Activated naive CD8-positive, alpha-beta T cell treated with anti-CD3 and anti-CD28 coated beads, Interleukin-2, amount 10 ng/mL, durations not matched to agents 7 days and 5 days (primary cell): ENCODE measurements around the gene CCNF. TPM values are rescaled to one million over a fixed set of nuclear protein-coding genes. Genes with fewer than 3 reads are reported as not detected.

Experiments
- ATAC-seq: fragments of 150-1000 bp; cut with Tn5 transposase; one replicate; pipeline ENCODE4 v1.10.0; 2021; ENCODE audit warnings: low read depth, moderate library complexity
- POLR2A ChIA-PET: fragments of 350-600 bp; sonication (Branson Sonifier 250); formaldehyde crosslinking; loops from one replicate; lab custom pipeline; 2021; ENCODE audit warnings: antibody characterized with exemption; lab: Charles Lee
- DNase-seq: peaks from one replicate; pipeline ENCODE4 v3.0.0; 2021
- H3K27ac Mint-ChIP-seq: one replicate; pipeline ENCODE4 v1.8.0; 2022; ENCODE audit warnings: mild to moderate bottlenecking, mixed read lengths
- H3K27me3 Mint-ChIP-seq: one replicate; pipeline ENCODE4 v1.8.0; 2022; ENCODE audit warnings: mild to moderate bottlenecking, moderate library complexity, mixed read lengths
- H3K36me3 Mint-ChIP-seq: one replicate; pipeline ENCODE4 v1.8.0; 2021; ENCODE audit warnings: mild to moderate bottlenecking, mixed read lengths
- H3K4me1 Mint-ChIP-seq: one replicate; pipeline ENCODE4 v1.8.0; 2021; ENCODE audit warnings: mixed read lengths
- H3K4me3 Mint-ChIP-seq: one replicate; pipeline ENCODE4 v1.8.0; 2022; ENCODE audit warnings: mild to moderate bottlenecking, moderate library complexity, mixed read lengths
- H3K9me3 Mint-ChIP-seq: one replicate; pipeline ENCODE4 v1.8.0; 2021; ENCODE audit warnings: mixed read lengths
- total RNA-seq, 2 experiments: library from RNA; stranded (reverse); gene quantifications; one replicate each; pipeline ENCODE4 v1.2.3, GENCODE V29; 2021

CCNF gene
- total RNA-seq, 2 experiments from 2014 or later, result 67.7 to 70.5 TPM

DNA sequence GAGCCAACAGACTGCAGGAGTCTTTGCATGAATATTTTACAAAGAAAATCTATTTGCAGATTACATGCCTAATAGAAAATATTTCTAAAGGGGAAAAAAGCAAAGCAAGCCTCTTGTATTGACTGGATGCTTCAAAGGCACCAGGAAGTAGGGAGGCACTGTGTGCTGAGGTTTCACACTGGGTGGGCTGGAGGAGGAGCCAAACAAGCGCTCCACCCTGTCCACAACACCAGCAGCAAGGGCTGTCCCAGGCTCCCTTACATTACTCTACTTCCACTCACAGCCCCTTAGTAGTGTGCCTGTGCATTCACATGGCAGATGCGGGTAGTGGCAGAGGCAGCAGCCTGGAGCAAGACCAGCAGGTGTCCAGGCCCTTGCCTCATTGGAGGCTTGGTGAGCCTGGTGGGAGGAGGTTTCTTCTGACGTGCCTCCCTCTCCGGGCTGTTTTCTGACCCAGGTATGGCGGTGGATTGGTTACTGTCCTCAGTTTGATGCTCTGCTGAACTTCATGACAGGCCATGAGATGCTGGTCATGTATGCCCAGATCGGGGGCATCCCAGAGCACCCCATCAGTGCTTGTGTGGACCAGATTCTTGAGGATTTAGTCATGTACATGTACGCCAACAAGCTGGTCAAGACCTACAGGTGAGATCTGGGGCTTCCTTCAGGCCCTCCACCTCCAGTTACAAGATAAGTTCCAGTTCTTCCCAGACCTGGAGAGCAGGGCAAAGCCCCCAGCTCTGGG, 7.0 kb upstream of the CCNF start:
- Mint-ChIP-seq H3K36me3 (no peaks in the 10 kb centered on the region), H3K4me3 (no peak overlapping the region), H3K9me3 (no peaks in the 10 kb centered on the region), H3K27me3 (peaks cover 1% of the 10 kb centered on the region), H3K4me1 (peaks cover 13% of the 10 kb centered on the region), H3K27ac (no peak overlapping the region)
- peak; percentile 76 for ATAC-seq
- no peak for DNase-seq
- POLR2A ChIA-PET, result interaction anchor here (0.5 kb wide), 1 partner anchor 548 kb away, joined by 3 read pairs; no protein-coding TSS in a partner anchor

DNA sequence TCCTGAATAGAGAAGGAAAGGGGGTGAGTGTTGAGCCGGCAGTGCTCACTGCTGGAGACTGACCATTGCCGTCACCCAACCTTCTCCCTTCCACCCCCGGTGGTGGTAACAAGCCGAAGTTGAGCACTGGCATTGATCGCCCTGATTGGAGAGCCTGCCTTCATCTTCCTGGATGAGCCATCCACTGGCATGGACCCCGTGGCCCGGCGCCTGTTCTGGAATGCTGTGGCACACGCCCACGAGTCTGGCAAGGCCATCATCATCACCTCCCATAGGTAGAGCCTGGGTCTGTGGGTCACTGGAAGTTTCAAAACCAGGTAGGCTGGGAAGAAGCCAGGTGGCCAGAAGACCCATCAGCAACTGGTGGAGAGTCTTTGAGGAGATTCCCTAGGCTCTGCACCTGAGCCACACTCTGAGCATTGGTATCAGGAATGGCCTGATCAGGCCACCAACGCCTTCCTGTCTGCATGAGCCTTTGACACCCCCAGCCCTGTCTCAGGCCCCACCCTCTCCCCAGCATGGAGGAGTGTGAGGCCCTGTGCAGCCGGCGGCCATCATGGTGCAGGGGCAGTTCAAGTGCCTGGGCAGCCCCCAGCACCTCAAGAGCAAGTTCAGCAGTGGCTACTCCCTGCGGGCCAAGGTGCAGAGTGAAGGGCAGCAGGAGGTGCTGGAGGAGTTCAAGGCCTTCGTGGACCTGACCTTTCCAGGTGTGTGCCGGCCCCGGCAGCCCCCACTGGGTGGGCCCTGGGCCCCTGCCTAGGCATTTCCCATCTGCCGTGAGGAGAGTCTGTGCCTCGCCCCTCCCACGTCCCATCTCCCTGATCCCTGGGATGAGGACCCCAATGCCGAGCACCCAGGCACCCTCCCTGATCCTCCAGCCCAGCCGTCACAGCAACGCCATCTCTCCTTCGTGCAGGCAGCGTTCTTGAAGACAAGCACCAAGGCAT, 4.9 kb upstream of the CCNF start:
- POLR2A ChIA-PET, result interaction anchor here (0.7 kb wide), 1 partner anchor 28 kb away, joined by 3 read pairs; no protein-coding TSS in a partner anchor
- no peaks in the 10 kb centered on the region for H3K36me3 Mint-ChIP-seq

DNA sequence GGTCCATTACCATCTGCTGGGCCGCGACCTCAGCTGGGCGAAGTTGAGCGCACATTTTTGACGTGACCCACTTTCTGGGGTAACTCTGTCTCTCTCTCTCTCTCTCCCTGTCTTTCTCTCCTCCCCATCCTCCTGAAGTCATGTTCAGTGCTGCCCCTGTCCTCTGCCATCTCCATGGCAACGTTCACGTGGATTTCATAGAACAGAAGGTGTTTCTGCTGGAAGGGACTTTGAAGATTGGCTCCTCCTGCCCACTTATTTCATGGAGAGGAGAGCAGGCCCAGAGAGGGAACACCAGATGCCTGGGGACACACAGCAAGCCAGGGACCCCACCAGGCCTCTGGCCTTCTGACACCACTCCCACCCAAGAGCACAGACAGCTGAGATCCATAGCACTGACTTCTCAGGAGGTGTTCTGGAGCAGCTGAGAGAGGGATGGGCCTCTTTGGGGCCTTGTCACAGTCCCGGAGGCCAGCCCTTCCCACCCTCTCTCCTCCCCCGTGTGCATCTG, 4.2 kb upstream of the CCNF start:
- DNase-seq (peak; percentile 15), ATAC-seq (no peak)
- no peaks in the 10 kb centered on the region for H3K9me3 Mint-ChIP-seq
- POLR2A ChIA-PET, result no interaction called here
- H3K4me3 Mint-ChIP-seq, result no peak overlapping the region
- peaks cover 26% of the 10 kb centered on the region for H3K4me1 Mint-ChIP-seq
- H3K27ac Mint-ChIP-seq, result no peak overlapping the region
- peaks cover 1% of the 10 kb centered on the region for H3K27me3 Mint-ChIP-seq
- H3K36me3 Mint-ChIP-seq, result peaks cover 2% of the 10 kb centered on the region

More for the DNA sequence above, 4.9 kb upstream of the CCNF start:
- ATAC-seq (no peak), DNase-seq (no peak)
- Mint-ChIP-seq H3K9me3 (no peaks in the 10 kb centered on the region), H3K27ac (no peak overlapping the region), H3K27me3 (peaks cover 1% of the 10 kb centered on the region), H3K4me1 (peaks cover 24% of the 10 kb centered on the region), H3K4me3 (no peak overlapping the region)

DNA sequence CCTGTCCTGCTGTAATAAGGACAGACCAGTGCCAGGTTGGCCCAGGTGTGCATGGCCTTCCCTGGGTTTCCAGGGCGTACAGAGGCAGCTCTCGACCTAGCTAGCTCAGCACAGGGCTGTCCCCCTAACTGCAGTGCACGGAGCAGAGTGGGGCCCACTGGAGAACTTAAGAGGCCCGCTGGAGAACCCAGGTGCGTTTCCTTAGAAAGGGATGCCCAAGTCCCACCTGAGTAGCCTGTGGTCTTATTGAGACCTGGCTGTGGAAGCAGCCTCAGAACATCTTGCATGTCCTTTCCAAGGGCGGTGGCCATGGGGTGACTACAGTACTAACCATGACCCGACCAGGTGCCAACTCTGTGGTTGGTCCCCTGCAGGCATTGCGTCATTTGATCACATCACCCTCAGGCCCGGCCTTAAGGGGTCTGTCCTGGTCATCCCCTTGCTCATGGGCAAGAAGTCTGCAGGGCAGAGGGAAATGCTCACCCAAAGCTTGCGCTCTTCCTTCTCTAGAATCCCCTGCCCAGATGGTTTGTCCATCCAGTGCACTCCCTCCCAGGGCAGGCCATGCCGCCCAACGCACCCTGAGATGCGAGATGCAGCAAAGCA, 3.3 kb upstream of the CCNF start:
- Mint-ChIP-seq H3K36me3 (peaks cover 10% of the 10 kb centered on the region), H3K27me3 (peaks cover 1% of the 10 kb centered on the region), H3K4me1 (peaks cover 33% of the 10 kb centered on the region), H3K27ac (no peak overlapping the region), H3K4me3 (no peak overlapping the region), H3K9me3 (no peaks in the 10 kb centered on the region)
- ATAC-seq, result no peak
- POLR2A ChIA-PET, result no interaction called here
- peak; percentile 23 for DNase-seq

DNA sequence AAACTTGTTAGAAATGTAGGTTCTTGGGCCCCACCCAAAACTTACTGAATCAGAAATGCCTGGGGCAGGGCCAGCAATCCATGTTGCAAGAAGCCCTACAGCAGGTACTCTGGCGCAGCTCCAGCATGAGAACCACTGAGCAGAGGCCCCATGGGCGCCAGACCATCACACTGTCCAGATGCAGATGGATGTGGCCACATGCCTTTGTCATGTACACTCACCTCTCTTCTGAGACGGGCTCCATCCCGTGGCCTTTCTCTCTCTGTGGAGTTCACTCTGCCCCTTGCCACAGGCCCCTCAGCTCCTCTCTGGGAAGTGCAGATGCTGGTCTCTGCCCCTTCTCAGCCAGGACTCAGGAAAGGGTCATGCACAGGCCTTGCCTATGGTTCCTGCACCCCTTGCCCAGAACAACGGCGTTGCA, 2.3 kb upstream of the CCNF start:
- Mint-ChIP-seq H3K36me3 (peaks cover 10% of the 10 kb centered on the region), H3K4me1 (peaks cover 33% of the 10 kb centered on the region), H3K4me3 (no peak overlapping the region), H3K9me3 (no peaks in the 10 kb centered on the region), H3K27ac (no peak overlapping the region), H3K27me3 (peaks cover 1% of the 10 kb centered on the region)
- ATAC-seq (no peak), DNase-seq (peak; percentile 27)
- POLR2A ChIA-PET, result no interaction called here

DNA sequence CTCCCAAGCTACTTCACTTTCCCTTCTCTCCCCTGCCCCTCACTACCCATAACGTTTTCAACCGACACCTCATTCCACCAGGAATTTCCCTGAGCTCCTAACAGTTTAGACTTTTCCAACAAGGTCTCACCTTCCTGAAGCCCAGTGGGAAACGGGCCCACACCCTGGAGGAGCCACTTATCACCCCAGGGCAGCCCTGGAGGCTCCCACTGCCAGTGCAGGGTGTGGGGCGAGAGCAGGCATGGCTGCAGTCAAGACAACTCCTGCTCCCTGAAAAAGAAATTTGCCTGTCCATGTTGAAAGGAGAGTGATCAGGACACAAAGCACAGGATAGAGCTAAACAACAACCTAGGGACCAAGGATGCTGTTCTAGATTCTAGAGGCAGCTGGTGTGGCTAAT, 1.7 kb upstream of the CCNF start:
- peak; percentile 21 for DNase-seq
- Mint-ChIP-seq H3K9me3 (no peaks in the 10 kb centered on the region), H3K4me1 (peaks cover 27% of the 10 kb centered on the region), H3K36me3 (peaks cover 13% of the 10 kb centered on the region), H3K27me3 (peaks cover 1% of the 10 kb centered on the region), H3K27ac (peak overlapping the region; percentile 54), H3K4me3 (peak overlapping the region; percentile 91)
- POLR2A ChIA-PET, result interaction anchor here (2.0 to 2.2 kb wide), 2 partner anchors 159 to 273 kb away, joined by 7 to 8 read pairs; partner anchors contain the start of genes RNPS1 and TRAF7
- no peak for ATAC-seq

DNA sequence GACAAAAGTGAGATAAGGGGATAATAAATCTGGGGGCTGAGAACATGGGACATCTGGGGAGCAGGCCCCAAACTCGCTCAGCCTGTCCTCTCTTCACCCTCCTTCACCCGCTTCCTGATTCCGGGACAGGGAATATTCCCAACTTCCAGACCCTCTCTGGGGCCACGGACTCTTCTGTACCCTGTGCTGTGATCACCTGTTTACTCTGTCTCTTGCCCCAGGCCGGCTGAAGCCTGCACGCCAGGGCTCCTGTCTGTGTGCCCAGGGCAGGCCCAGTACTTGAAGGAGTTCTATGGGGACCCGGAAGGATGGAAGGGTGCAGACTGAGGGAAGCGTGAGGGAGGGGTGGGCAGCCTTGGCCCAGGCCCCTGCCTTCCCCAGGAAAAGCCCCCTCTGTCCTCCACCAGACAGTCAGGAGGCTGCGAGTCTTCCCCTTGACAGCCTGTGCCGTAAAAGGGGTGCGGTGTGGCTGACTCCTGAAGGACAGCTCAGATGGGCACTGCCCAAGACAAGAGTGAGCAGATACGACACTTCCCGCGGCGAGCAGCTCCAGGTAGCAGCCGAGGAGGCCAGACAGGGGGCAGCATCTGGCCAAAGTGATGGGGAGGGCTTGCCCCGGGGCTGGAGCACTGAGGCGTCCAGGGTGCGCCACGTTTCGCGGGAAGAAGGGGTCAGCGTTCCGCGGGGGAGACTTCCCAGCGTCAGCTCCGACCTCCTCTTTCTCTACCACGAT, 1.0 kb upstream of the CCNF start:
- POLR2A ChIA-PET, result interaction anchor here (0.7 to 2.2 kb wide), 7 partner anchors 9 to 273 kb away, joined by 3 to 8 read pairs (median 6); partner anchors contain the start of genes ABCA3, PGP, RNPS1 and TRAF7
- H3K9me3 Mint-ChIP-seq, result no peaks in the 10 kb centered on the region
- H3K4me3 Mint-ChIP-seq, result peak overlapping the region; percentile 91
- peaks cover 26% of the 10 kb centered on the region for H3K4me1 Mint-ChIP-seq
- ATAC-seq, result no peak
- peaks cover 17% of the 10 kb centered on the region for H3K36me3 Mint-ChIP-seq
- DNase-seq, result no peak
- H3K27me3 Mint-ChIP-seq, result peaks cover 1% of the 10 kb centered on the region
- H3K27ac Mint-ChIP-seq, result peak overlapping the region; percentile 92

DNA sequence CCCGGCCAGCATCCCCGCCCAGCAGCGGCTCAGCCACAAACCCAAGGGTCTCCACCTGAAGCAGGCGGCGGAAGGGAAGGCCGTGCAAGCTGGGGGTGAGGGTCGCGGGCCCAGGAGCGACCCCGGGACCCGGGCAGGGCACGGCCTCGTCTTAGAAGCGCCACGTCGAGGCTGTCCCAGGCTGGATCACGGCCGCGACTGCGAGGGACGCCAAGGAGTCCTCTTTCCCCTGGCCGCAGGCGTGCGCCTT, 538 bp upstream of the CCNF start:
- POLR2A ChIA-PET, result interaction anchor here (0.7 to 2.2 kb wide), 7 partner anchors 8 to 274 kb away, joined by 3 to 8 read pairs (median 6); partner anchors contain the start of genes ABCA3, PGP, RNPS1 and TRAF7
- peak; percentile 50 for ATAC-seq

DNA sequence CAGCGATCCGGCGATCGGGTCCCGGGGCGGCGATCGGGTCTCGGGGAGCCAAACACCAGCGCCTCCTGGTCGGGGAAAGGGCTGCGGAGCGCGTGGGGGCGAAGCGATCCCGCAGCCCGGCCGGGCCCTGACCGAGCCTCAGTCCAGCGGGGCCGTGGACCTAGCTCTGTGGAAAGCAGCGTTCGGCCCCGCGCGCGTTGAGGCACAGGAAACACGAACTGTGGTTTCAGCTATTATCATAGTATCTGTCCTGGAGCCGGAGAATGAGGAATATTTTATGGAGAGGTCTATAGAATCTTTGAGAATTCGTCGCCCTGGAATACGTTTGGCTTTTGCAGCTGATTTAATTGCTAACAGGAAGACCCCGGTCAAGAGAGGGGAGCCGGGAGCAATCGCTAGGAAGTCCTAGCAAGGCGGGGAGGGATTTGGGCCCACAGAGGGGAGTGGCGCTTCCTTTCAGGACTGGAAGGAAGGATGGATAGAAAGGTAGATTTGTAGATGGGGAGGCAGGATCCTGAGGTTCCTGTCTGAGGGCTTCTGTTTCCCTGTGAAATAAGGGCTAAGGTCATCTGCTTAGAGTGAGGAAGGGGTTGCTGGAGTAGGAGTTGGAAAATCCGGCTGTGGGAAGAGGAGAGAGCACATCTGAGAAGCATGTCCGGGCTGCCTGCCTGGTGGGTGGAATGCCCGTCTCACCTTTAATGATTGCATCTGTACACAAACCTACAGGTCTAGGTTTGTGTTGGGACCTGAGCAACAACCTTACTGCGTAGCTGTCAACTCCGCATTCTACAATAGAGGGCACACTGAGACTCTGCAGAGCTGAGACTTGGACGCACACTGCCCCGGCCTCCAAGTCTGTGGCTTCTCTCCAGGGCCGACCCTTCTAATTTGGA, 770 bp downstream of the CCNF start:
- Mint-ChIP-seq H3K9me3 (no peaks in the 10 kb centered on the region), H3K4me1 (peaks cover 29% of the 10 kb centered on the region), H3K27ac (peak overlapping the region; percentile 63), H3K36me3 (peaks cover 25% of the 10 kb centered on the region), H3K27me3 (no peaks in the 10 kb centered on the region), H3K4me3 (peak overlapping the region; percentile 92)
- no peak for DNase-seq
- no peak for ATAC-seq
- POLR2A ChIA-PET, result interaction anchor here (0.6 to 3.0 kb wide), 12 partner anchors 10 to 178 kb away, joined by 3 to 21 read pairs (median 4); partner anchors contain the start of genes AMDHD2, ECI1, PDPK1 and TBC1D24

More for the DNA sequence above, 538 bp upstream of the CCNF start:
- Mint-ChIP-seq H3K9me3 (no peaks in the 10 kb centered on the region), H3K36me3 (peaks cover 20% of the 10 kb centered on the region), H3K27ac (peak overlapping the region; percentile 92), H3K4me3 (peak overlapping the region; percentile 91), H3K4me1 (peaks cover 29% of the 10 kb centered on the region), H3K27me3 (peaks cover 1% of the 10 kb centered on the region)
- no peak for DNase-seq

DNA sequence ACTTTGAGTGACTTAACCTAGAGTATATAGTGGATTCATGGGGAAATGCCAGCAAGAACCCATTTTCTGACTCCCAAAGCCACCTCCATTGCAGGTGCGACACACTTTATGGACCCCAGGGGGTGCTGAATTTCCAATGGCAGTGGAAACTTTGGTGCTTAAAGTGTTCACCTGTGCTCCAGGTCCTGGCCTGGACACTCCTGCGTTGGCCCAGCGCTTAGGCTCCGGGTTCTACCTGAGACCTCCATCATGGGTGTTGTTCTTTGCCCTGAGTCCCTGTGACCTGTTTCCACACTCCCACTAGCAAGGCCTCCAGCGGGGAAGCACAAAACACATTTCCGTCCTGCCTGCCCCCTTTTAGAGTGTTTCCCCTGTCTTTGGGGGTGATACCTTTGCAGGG, 3.0 kb downstream of the CCNF start:
- H3K27ac Mint-ChIP-seq, result no peak overlapping the region
- DNase-seq, result no peak
- H3K36me3 Mint-ChIP-seq, result peaks cover 39% of the 10 kb centered on the region
- POLR2A ChIA-PET, result no interaction called here
- H3K4me3 Mint-ChIP-seq, result no peak overlapping the region
- no peaks in the 10 kb centered on the region for H3K9me3 Mint-ChIP-seq
- no peaks in the 10 kb centered on the region for H3K27me3 Mint-ChIP-seq
- peaks cover 29% of the 10 kb centered on the region for H3K4me1 Mint-ChIP-seq
- no peak for ATAC-seq

DNA sequence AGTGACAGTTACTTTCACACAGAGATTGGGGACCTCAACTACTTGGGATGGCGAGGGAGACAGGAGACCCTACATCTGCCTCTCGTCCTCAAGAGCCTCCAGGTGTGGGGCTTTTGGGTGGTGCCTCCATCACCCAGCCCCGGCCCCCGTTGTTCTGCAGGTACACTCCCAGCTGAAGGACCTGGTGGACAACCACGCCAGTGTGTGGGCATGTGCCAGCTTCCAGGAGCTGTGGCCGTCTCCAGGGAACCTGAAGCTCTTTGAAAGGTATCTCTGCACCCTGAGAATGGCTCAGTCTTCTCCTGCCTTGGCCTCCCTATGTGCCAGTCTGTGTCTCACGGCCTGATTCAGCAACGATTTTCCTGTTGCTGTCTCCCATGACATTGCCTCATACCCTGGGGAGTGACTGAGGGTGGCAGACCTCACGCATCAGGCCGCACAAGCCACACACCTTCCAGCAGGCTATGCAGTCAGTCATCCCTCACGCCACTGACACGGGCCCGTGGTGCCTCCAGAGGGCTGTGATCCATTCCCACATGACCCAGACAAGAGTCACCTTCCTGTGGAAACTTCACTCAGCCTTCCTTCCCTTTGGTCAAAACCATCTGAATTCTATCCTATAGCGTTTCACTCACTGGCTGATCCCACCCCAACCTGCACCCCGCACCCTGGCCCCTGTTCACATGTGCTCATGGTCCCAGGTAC, 3.7 kb downstream of the CCNF start:
- DNase-seq (no peak), ATAC-seq (no peak)
- peaks cover 24% of the 10 kb centered on the region for H3K4me1 Mint-ChIP-seq
- H3K9me3 Mint-ChIP-seq, result no peaks in the 10 kb centered on the region
- no peak overlapping the region for H3K27ac Mint-ChIP-seq
- POLR2A ChIA-PET, result no interaction called here
- peaks cover 41% of the 10 kb centered on the region for H3K36me3 Mint-ChIP-seq
- no peak overlapping the region for H3K4me3 Mint-ChIP-seq
- no peaks in the 10 kb centered on the region for H3K27me3 Mint-ChIP-seq
